Ovary (tissue), 3 donors: Measurements from ENCODE around the gene NCF4.

Experiments used
- CTCF ChIP-seq, 3 donors: fragments of 450-650 bp in 2 of 3; fragments of 200-600 bp in 1 of 3; IDR thresholded peaks; one replicate each; pipeline versions ENCODE4 v1.5.1 to v1.8.0; 2016 to 2022; ENCODE audit warnings: antibody characterized with exemption in 3 of 3, mild to moderate bottlenecking in 1 of 3
- POLR2A ChIP-seq: fragments of 450-650 bp; IDR thresholded peaks from one replicate; pipeline ENCODE4 v1.6.1; 2017; ENCODE audit warnings: antibody characterized with exemption, mild to moderate bottlenecking, moderate library complexity
- donor health status: DM: no; HTN: no; CAD: no.

- no peak for TF ChIP-seq CTCF (IDR thresholded peaks at IDR 0.05)
- TF ChIP-seq POLR2A: no peak
These were observed 14.9 kb downstream of the NCF4 start for GRCh38 chr22:36875741-36876140.
